Measurements from ENCODE around the gene POLR2E.
"Not testable (repeated sequence)": the region's sequence is repeated elsewhere in the genome, so short reads cannot be mapped to it uniquely, and the experiment has no call there.

The POLR2E gene

DNA sequence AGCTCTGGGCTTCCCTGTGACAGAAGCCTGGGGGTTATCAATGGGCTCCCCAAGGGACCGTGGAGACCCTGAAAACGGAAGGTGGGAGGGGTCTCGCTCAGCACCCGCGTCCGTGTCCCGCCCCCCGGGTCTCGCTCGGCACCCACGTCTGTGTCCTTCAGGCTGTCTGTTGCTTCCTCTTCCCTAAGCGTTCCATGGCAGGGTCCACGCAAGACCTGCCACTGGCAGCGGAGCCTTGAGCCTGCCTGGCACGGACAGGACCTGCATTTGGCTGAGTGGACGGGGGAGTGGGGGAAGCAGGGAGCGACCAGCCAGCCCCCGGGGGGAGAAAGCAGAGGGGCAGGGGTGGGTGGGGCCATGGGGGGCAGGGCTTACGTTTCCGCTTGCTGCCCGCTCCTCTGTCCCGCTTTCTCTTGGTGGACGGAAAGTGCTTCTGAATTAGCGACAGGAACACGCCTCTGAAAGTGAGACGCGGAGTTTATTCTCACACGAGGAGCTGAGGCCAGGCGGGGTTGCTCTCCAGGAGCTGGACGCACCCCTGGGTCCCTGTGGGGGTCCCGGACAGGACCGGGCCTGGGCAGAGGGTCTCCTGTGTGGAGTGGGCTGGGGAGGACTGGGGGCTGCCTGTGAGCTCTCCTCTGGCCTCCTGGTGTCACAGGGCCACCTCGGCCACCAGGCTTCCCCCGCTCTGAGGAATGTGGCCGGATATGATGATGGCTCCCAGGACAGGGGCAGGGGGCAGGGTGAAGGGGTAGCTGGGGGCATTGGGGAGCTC lies 20.7 kb upstream of the POLR2E start:
- no peak for DNase-seq (ENCODE audit: low read depth in 1 of 2, low spot score in 1 of 2)

DNA sequence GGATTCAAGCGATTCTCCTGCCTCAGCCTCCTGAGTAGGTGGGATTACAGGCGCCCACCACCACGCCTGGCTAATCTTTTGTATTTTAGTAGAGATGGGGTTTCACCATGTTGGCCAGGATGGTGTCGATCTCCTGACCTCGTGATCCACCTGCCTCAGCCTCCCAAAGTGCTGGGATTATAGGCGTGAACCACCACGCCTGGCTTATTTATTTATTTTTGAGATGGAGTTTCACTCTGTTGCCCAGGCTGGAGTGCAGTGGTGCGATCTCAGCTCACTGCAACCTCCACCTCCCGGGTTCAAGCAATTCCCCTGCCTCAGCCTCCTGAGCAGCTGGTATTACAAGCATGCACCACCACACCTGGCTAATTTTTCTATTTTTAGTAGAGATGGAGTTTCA lies 19.6 kb upstream of the POLR2E start:
- H3K27me3 ChIP-seq (ENCODE audit: insufficient read depth, poor library complexity, severe bottlenecking); DNase-seq (ENCODE audit: low read depth in 1 of 2, low spot score in 1 of 2); H3K4me3 ChIP-seq (replicated peaks; ENCODE audit: insufficient read depth, low read length); H3K27ac ChIP-seq (replicated peaks): not testable (repeated sequence)

More for the DNA sequence above, 20.7 kb upstream of the POLR2E start:
- Histone ChIP-seq H3K27ac (replicated peaks) (no peak overlapping the region), H3K27me3 (ENCODE audit: insufficient read depth, poor library complexity, severe bottlenecking) (no peaks in the 10 kb centered on the region), H3K4me3 (replicated peaks; ENCODE audit: insufficient read depth, low read length) (no peak overlapping the region)
- TF ChIP-seq POLR2AphosphoS5 (IDR thresholded peaks at IDR 0.05; ENCODE audit: low read depth) (no peak), SPI1 (IDR thresholded peaks at IDR 0.05; ENCODE audit: borderline replicate concordance, low read depth) (no peak)
- TF ChIP-seq, protein P1, sequence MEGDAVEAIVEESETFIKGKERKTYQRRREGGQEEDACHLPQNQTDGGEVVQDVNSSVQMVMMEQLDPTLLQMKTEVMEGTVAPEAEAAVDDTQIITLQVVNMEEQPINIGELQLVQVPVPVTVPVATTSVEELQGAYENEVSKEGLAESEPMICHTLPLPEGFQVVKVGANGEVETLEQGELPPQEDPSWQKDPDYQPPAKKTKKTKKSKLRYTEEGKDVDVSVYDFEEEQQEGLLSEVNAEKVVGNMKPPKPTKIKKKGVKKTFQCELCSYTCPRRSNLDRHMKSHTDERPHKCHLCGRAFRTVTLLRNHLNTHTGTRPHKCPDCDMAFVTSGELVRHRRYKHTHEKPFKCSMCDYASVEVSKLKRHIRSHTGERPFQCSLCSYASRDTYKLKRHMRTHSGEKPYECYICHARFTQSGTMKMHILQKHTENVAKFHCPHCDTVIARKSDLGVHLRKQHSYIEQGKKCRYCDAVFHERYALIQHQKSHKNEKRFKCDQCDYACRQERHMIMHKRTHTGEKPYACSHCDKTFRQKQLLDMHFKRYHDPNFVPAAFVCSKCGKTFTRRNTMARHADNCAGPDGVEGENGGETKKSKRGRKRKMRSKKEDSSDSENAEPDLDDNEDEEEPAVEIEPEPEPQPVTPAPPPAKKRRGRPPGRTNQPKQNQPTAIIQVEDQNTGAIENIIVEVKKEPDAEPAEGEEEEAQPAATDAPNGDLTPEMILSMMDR (IDR thresholded peaks at IDR 0.05; ENCODE audit: insufficient read depth, low read length), result no peak
- TF ChIP-seq, protein P2, sequence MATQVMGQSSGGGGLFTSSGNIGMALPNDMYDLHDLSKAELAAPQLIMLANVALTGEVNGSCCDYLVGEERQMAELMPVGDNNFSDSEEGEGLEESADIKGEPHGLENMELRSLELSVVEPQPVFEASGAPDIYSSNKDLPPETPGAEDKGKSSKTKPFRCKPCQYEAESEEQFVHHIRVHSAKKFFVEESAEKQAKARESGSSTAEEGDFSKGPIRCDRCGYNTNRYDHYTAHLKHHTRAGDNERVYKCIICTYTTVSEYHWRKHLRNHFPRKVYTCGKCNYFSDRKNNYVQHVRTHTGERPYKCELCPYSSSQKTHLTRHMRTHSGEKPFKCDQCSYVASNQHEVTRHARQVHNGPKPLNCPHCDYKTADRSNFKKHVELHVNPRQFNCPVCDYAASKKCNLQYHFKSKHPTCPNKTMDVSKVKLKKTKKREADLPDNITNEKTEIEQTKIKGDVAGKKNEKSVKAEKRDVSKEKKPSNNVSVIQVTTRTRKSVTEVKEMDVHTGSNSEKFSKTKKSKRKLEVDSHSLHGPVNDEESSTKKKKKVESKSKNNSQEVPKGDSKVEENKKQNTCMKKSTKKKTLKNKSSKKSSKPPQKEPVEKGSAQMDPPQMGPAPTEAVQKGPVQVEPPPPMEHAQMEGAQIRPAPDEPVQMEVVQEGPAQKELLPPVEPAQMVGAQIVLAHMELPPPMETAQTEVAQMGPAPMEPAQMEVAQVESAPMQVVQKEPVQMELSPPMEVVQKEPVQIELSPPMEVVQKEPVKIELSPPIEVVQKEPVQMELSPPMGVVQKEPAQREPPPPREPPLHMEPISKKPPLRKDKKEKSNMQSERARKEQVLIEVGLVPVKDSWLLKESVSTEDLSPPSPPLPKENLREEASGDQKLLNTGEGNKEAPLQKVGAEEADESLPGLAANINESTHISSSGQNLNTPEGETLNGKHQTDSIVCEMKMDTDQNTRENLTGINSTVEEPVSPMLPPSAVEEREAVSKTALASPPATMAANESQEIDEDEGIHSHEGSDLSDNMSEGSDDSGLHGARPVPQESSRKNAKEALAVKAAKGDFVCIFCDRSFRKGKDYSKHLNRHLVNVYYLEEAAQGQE (IDR thresholded peaks at IDR 0.05; ENCODE audit: insufficient replicate concordance, low read depth), result no peak

DNA sequence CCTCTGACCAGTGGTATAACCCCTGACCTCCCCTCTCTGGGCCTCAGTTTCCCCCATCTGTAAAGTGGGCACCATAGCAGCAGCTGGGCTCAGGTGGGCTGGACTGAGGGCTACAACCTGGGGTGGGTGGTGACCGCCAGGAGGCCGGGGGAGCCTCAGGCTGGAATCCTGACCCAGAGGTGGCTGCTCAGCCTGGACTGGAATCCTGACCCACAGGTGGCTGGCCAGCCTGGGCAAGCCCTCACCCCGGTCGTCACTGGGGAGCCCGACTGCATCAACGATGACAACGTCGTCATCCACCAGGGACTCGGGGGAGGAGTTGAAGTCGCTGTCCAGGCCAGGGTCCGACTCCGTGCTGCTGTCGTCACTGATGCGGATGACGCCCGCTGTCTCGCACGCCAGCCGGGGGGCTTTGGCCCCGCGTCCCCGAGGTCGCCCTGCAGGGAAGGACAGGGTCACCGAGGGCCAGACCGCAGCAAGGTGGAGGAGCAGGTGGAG lies 18.9 kb upstream of the POLR2E start:
- no peak overlapping the region for H3K4me3 ChIP-seq (replicated peaks; ENCODE audit: insufficient read depth, low read length)
- no peak overlapping the region for H3K27ac ChIP-seq (replicated peaks)
- DNase-seq (ENCODE audit: low read depth in 1 of 2, low spot score in 1 of 2), result no peak
- TF ChIP-seq, protein P1 (IDR thresholded peaks at IDR 0.05; ENCODE audit: insufficient read depth, low read length), result no peak
- TF ChIP-seq SPI1 (IDR thresholded peaks at IDR 0.05; ENCODE audit: borderline replicate concordance, low read depth), result no peak
- no peak for TF ChIP-seq POLR2AphosphoS5 (IDR thresholded peaks at IDR 0.05; ENCODE audit: low read depth)
- no peak for TF ChIP-seq GABPA (IDR thresholded peaks at IDR 0.05; ENCODE audit: low read depth)
- TF ChIP-seq, protein P2 (IDR thresholded peaks at IDR 0.05; ENCODE audit: insufficient replicate concordance, low read depth), result no peak
- H3K27me3 ChIP-seq (ENCODE audit: insufficient read depth, poor library complexity, severe bottlenecking), result no peaks in the 10 kb centered on the region

DNA sequence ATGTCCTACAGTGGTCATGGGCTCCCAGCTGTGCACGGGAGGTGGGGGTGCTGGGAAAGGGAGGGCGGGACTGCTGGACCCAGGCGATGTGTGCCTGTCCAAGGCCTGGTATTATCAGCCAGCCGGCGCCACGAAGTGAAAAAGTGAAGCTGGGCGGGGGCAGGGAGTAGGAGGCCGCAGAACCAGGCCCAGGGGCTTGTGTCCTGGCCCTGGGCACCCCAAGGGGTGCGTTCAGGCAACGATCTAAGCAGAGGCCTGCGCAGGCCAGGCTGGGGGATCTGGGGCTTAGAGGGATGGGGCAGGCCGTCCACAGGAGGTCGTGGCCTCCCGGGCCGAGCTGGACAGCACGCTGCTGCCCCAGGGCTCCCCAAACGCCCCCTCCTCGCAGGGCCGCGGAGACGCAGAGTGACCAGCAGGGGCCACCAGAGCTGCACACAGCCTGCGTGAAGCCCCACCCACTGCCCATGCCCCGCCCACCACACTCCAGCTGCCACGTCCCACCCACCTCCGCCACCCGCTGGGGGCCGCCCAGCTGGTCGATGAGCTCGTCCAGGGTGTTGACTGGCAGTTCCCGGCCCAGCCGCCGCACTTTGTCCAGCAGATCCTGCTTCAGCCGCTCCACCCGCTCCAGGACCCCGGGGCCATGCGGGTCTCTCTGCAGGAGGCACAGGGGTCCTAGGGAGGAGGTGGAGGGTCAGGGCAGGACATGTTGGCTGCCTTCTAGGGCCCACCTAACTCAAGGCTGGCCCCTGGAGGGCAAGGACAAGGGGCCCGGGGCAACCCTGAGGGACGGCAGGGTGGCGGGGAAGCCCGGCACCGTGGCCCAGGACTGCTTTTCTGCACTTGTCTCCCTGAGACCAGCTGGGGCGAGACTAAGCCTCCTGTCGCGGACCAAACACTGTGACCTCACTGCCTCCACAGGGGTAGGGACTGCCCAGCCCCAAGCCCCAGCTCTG lies 18.1 kb upstream of the POLR2E start:
- TF ChIP-seq SPI1 (IDR thresholded peaks at IDR 0.05; ENCODE audit: borderline replicate concordance, low read depth), result no peak
- TF ChIP-seq, protein P1 (IDR thresholded peaks at IDR 0.05; ENCODE audit: insufficient read depth, low read length), result peak; percentile 44
- TF ChIP-seq GABPA (IDR thresholded peaks at IDR 0.05; ENCODE audit: low read depth), result no peak
- TF ChIP-seq, protein P2 (IDR thresholded peaks at IDR 0.05; ENCODE audit: insufficient replicate concordance, low read depth), result no peak
- TF ChIP-seq POLR2AphosphoS5 (IDR thresholded peaks at IDR 0.05; ENCODE audit: low read depth), result 0 out of 2 replicates have a peak, but pooled peaks have one; percentile 15
- H3K4me3 ChIP-seq (replicated peaks; ENCODE audit: insufficient read depth, low read length), result no peak overlapping the region
- no peak overlapping the region for H3K27ac ChIP-seq (replicated peaks)
- no peaks in the 10 kb centered on the region for H3K27me3 ChIP-seq (ENCODE audit: insufficient read depth, poor library complexity, severe bottlenecking)
- DNase-seq (ENCODE audit: low read depth in 1 of 2, low spot score in 1 of 2), result peak in 1 of 2 experiments; percentile 79
